ENCODE data around the gene ITGA2B.

DNA sequence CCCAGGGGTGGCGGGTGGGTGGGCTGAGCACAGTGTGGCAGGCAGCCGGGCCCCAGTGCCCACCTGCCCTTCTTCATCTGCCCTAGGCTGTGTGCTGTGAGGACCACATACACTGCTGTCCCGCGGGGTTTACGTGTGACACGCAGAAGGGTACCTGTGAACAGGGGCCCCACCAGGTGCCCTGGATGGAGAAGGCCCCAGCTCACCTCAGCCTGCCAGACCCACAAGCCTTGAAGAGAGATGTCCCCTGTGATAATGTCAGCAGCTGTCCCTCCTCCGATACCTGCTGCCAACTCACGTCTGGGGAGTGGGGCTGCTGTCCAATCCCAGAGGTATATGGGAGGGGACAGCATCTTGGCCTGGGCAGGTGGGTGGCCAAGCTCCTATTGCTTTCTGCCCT is 38.0 kb downstream of the ITGA2B start:
- TF ChIP-seq POLR2AphosphoS5 (IDR thresholded peaks at IDR 0.05; ENCODE audit: low read depth, low read length) (no peak), TAF1 (IDR thresholded peaks at IDR 0.05; ENCODE audit: borderline replicate concordance, low read depth, low read length) (no peak)
